ENCODE measurements around the gene TCERG1. TPM values are rescaled to one million over a fixed set of nuclear protein-coding genes. Genes with fewer than 3 reads are reported as not detected.

TCERG1 gene
- total RNA-seq, 1 donor from 2014 or later: 227 TPM

- no peak overlapping the region for H3K27ac Mint-ChIP-seq
- no peak for DNase-seq (ENCODE audit: low spot score)
- no peaks in the 10 kb centered on the region for H3K9me3 ChIP-seq (ENCODE audit: low read depth)
- H3K27me3 ChIP-seq: no peaks in the 10 kb centered on the region
- H3K36me3 Mint-ChIP-seq: no peaks in the 10 kb centered on the region
- H3K27me3 Mint-ChIP-seq (ENCODE audit: insufficient read depth, low read depth): peaks cover 5% of the 10 kb centered on the region
- peaks cover 2% of the 10 kb centered on the region for H3K9me3 Mint-ChIP-seq
- no peak overlapping the region for H3K4me3 ChIP-seq
- H3K79me2 ChIP-seq (ENCODE audit: low read depth): no peaks in the 10 kb centered on the region
- no peak overlapping the region for H3K27ac ChIP-seq
- H3K36me3 ChIP-seq: no peaks in the 10 kb centered on the region
- no peaks in the 10 kb centered on the region for H3F3A ChIP-seq (ENCODE audit: low read depth)
- H3K4me3 Mint-ChIP-seq: no peak overlapping the region
- no peaks in the 10 kb centered on the region for H4K20me1 ChIP-seq (ENCODE audit: low read depth)
- no peak overlapping the region for H3K9ac ChIP-seq
- no peak overlapping the region for H2AFZ ChIP-seq (replicated peaks)
- no peak for TF ChIP-seq EZH2phosphoT487 (IDR thresholded peaks at IDR 0.05)
- TF ChIP-seq CTCF (IDR thresholded peaks at IDR 0.05): no peak
- no peak for TF ChIP-seq EZH2 (IDR thresholded peaks at IDR 0.05)
- H3K4me1 ChIP-seq: no peaks in the 10 kb centered on the region
- no peaks in the 10 kb centered on the region for H3K4me1 Mint-ChIP-seq
- no peak overlapping the region for H3K4me2 ChIP-seq
Measured at GRCh38 chr5:146523698-146524097, 76.6 kb downstream of the TCERG1 start.

GRCh38 chr5:146527785-146528184 is 80.7 kb downstream of the TCERG1 start:
- no peak overlapping the region for H3K9ac ChIP-seq
- no peak overlapping the region for H3K27ac ChIP-seq
- Mint-ChIP-seq H3K4me3 (no peak overlapping the region), H3K27me3 (ENCODE audit: insufficient read depth, low read depth) (peaks cover 5% of the 10 kb centered on the region), H3K27ac (no peak overlapping the region), H3K4me1 (no peaks in the 10 kb centered on the region), H3K36me3 (no peaks in the 10 kb centered on the region), H3K9me3 (peaks cover 2% of the 10 kb centered on the region)
- H3K4me2 ChIP-seq: no peak overlapping the region
- no peak for DNase-seq (ENCODE audit: low spot score)
- TF ChIP-seq EZH2 (IDR thresholded peaks at IDR 0.05): no peak
- no peak for TF ChIP-seq EZH2phosphoT487 (IDR thresholded peaks at IDR 0.05)
- TF ChIP-seq CTCF (IDR thresholded peaks at IDR 0.05): no peak
- H3F3A ChIP-seq (ENCODE audit: low read depth): no peaks in the 10 kb centered on the region
- no peaks in the 10 kb centered on the region for H4K20me1 ChIP-seq (ENCODE audit: low read depth)
- H3K27me3 ChIP-seq: no peaks in the 10 kb centered on the region
- no peaks in the 10 kb centered on the region for H3K9me3 ChIP-seq (ENCODE audit: low read depth)
- H2AFZ ChIP-seq (replicated peaks): no peak overlapping the region
- no peaks in the 10 kb centered on the region for H3K36me3 ChIP-seq
- no peaks in the 10 kb centered on the region for H3K4me1 ChIP-seq
- no peak overlapping the region for H3K4me3 ChIP-seq
- H3K79me2 ChIP-seq (ENCODE audit: low read depth): no peaks in the 10 kb centered on the region

GRCh38 chr5:146528236-146528635 is 81.1 kb downstream of the TCERG1 start:
- Mint-ChIP-seq H3K4me1 (peaks cover 2% of the 10 kb centered on the region), H3K4me3 (no peak overlapping the region), H3K27me3 (ENCODE audit: insufficient read depth, low read depth) (peaks cover 5% of the 10 kb centered on the region), H3K36me3 (no peaks in the 10 kb centered on the region), H3K27ac (no peak overlapping the region), H3K9me3 (peaks cover 2% of the 10 kb centered on the region)
- H3K27ac ChIP-seq: no peak overlapping the region
- no peaks in the 10 kb centered on the region for H4K20me1 ChIP-seq (ENCODE audit: low read depth)
- no peaks in the 10 kb centered on the region for H3K79me2 ChIP-seq (ENCODE audit: low read depth)
- no peak overlapping the region for H3K9ac ChIP-seq
- no peak overlapping the region for H3K4me2 ChIP-seq
- H3K4me1 ChIP-seq: no peaks in the 10 kb centered on the region
- DNase-seq (ENCODE audit: low spot score): no peak
- H3K27me3 ChIP-seq: no peaks in the 10 kb centered on the region
- no peaks in the 10 kb centered on the region for H3F3A ChIP-seq (ENCODE audit: low read depth)
- H3K36me3 ChIP-seq: no peaks in the 10 kb centered on the region
- H2AFZ ChIP-seq (replicated peaks): no peak overlapping the region
- H3K9me3 ChIP-seq (ENCODE audit: low read depth): no peaks in the 10 kb centered on the region
- TF ChIP-seq CTCF (IDR thresholded peaks at IDR 0.05): peak; percentile 20
- TF ChIP-seq EZH2 (IDR thresholded peaks at IDR 0.05): no peak
- H3K4me3 ChIP-seq: no peak overlapping the region
